K562 (cell line): Measurements from ENCODE around the gene OCRL. TPM values are rescaled to one million over a fixed set of nuclear protein-coding genes. Genes with fewer than 3 reads are reported as not detected.

ENCODE experiments used
- ATAC-seq: fragments of 200-7000 bp; cut with Tn5 transposase; 3 replicates; pipeline ENCODE4 v1.9.1; 2020; ENCODE audit warnings: moderate library complexity
- BruUV-seq: library from RNA; stranded (reverse); fragments of 400-500 nt; replicated peaks from 2 replicates; lab custom pipeline; 2021; lab: Mats Ljungman, UMichigan
- CTCF ChIA-PET: fragments of 300-600 bp; formaldehyde crosslinking; extraction: SDS; loops from one replicate; lab custom pipeline; 2021; ENCODE audit warnings: low intra/inter-chr PET ratio; lab: Yijun Ruan, JAX
- POLR2A ChIA-PET: fragments of 300-600, 350-650 bp; sonication (Branson Sonifier 250); formaldehyde crosslinking; extraction: SDS; loops from one replicate; lab custom pipeline; 2021; ENCODE audit warnings: antibody characterized with exemption, inconsistent platforms; lab: Yijun Ruan, JAX
- DNase-seq, 4 experiments: peaks; one replicate each; pipeline versions ENCODE4 v3.0.0 to v3.0.0-alpha.2; 2011 to 2018; ENCODE audit warnings: low spot score in 3 of 4, mixed read lengths in 3 of 4; ENCODE audit errors: extremely low read depth in 1 of 4
- FAIRE-seq: peaks from 2 replicates; lab custom pipeline; 2011; peaks lifted over from hg19 to GRCh38; lab: Jason Lieb, UNC
- H2AFZ ChIP-seq: 2 replicates; pipeline ENCODE4 v1.6.0; 2011; ENCODE audit warnings: low read depth, low read length, control low read depth, inconsistent platforms
- H3K27ac ChIP-seq: fragments of 200-600 bp; 3 replicates; pipeline ENCODE4 v1.8.0; 2011; ENCODE audit warnings: low read depth, mild to moderate bottlenecking, control low read depth, inconsistent platforms, low read length, moderate library complexity, mixed read lengths; ENCODE audit errors: extremely low read depth
- H3K27me3 ChIP-seq, 2 experiments: fragments of 300-600 bp in 1 of 2; 2 replicates in 1 of 2; 3 replicates in 1 of 2; pipeline versions ENCODE4 v1.6.0 to v1.8.0; 2011; ENCODE audit warnings: inconsistent platforms in 2 of 2, low read length in 2 of 2, mild to moderate bottlenecking in 1 of 2, mixed read lengths in 1 of 2, moderate library complexity in 1 of 2; ENCODE audit not compliant: control insufficient read depth in 2 of 2, insufficient read depth in 2 of 2
- H3K36me3 ChIP-seq: fragments of 300-600 bp; 3 replicates; pipeline ENCODE4 v1.8.0; 2011; ENCODE audit warnings: mild to moderate bottlenecking, low read length, inconsistent platforms; ENCODE audit not compliant: control insufficient read depth, insufficient read depth
- H3K4me1 ChIP-seq, 2 experiments: fragments of 200-600 bp in 1 of 2; replicated peaks in 1 of 2; 2 replicates in 1 of 2; 3 replicates in 1 of 2; pipeline versions ENCODE4 v1.5.1 to v1.8.0; 2011; ENCODE audit warnings: inconsistent platforms in 2 of 2, low read length in 2 of 2, mild to moderate bottlenecking in 1 of 2, mixed read lengths in 1 of 2, moderate library complexity in 1 of 2; ENCODE audit not compliant: control insufficient read depth in 2 of 2, insufficient read depth in 2 of 2
- H3K4me2 ChIP-seq: 2 replicates; pipeline ENCODE4 v1.6.1; 2011; ENCODE audit warnings: low read length, control low read depth, inconsistent platforms, mixed read lengths; ENCODE audit not compliant: insufficient read depth
- H3K4me3 ChIP-seq: fragments of 200-600 bp; sonication (generic), shearing (Covaris generic); 2 replicates; pipeline ENCODE4 v1.5.1; 2016; ENCODE audit warnings: control low read depth, inconsistent platforms
- H3K79me2 ChIP-seq: fragments of 200-600 bp; 3 replicates; pipeline ENCODE4 v1.8.0; 2011; ENCODE audit warnings: low read length, inconsistent platforms; ENCODE audit not compliant: control insufficient read depth, insufficient read depth
- H3K9ac ChIP-seq, 2 experiments: 2 replicates each; pipeline versions ENCODE4 v1.6.0 to v1.6.1; 2011; ENCODE audit warnings: low read depth in 2 of 2, low read length in 2 of 2, control low read depth in 1 of 2, inconsistent platforms in 1 of 2, mild to moderate bottlenecking in 1 of 2, mixed read lengths in 1 of 2; ENCODE audit not compliant: insufficient read depth in 1 of 2
- H3K9me1 ChIP-seq: one replicate; pipeline ENCODE4 v1.6.0; 2011; ENCODE audit warnings: inconsistent platforms, mild to moderate bottlenecking, low read length, moderate library complexity; ENCODE audit not compliant: control insufficient read depth, insufficient read depth
- H3K9me3 ChIP-seq: replicated peaks from 2 replicates; pipeline ENCODE4 v1.5.1; 2011; ENCODE audit warnings: low read depth, low read length, inconsistent platforms; ENCODE audit not compliant: control insufficient read depth, insufficient read depth
- H4K20me1 ChIP-seq: replicated peaks from 2 replicates; pipeline ENCODE4 v1.6.1; 2011; ENCODE audit warnings: low read length, inconsistent platforms, mixed read lengths; ENCODE audit not compliant: control insufficient read depth, insufficient read depth
- CTCF ChIP-seq, 3 experiments: IDR thresholded peaks in 2 of 3; conservative IDR thresholded peaks in 1 of 3; 2 replicates each; pipeline ENCODE4 v1.5.1; 2011 to 2012; ENCODE audit warnings: low read length in 3 of 3, mild to moderate bottlenecking in 3 of 3, control low read depth in 2 of 3, improper control_type of control experiment in 1 of 3, inconsistent platforms in 1 of 3, low read depth in 1 of 3, mixed read lengths in 1 of 3, moderate library complexity in 1 of 3; ENCODE audit not compliant: insufficient read depth in 2 of 3
- NR2C1 ChIP-seq, 2 experiments: fragments of 450-650 bp; IDR thresholded peaks; 2 replicates each; pipeline ENCODE4 v1.6.1; 2017; ENCODE audit warnings: mild to moderate bottlenecking in 2 of 2, antibody characterized with exemption in 1 of 2, inconsistent platforms in 1 of 2, missing compliant biosample characterization in 1 of 2, missing genetic modification characterization in 1 of 2
- RAD21 ChIP-seq, 2 experiments: fragments of 250-450 bp in 1 of 2; fragments of 450-650 bp in 1 of 2; sonication (Bioruptor Pico) in 1 of 2; formaldehyde crosslinking in 1 of 2; IDR thresholded peaks in 1 of 2; conservative IDR thresholded peaks in 1 of 2; 2 replicates each; pipeline versions ENCODE4 v1.4.0 to v1.8.0; 2020 to 2022; ENCODE audit warnings: mild to moderate bottlenecking in 2 of 2, moderate library complexity in 1 of 2
- whole genome bisulfite sequencing: fragments of 100-300 bp; shearing (Covaris generic); methylation state at CpG from one replicate; pipeline ENCODE4 v1.1.6; 2016; ENCODE audit warnings: low coverage, mixed read lengths; ENCODE audit not compliant: insufficient coverage; ENCODE audit errors: missing lambda C conversion rate; 5-methylcytosine and 5-hydroxymethylcytosine counted together
- in situ Hi-C: fragments of 300-500 bp; cut with MboI; formaldehyde crosslinking; loops from 4 replicates; pipeline ENCODE4 v1.15.0; 2018; ENCODE audit warnings: inconsistent platforms, mixed read lengths
- intact Hi-C: fragments of 100-400 bp; cut with micrococcal nuclease; formaldehyde crosslinking; loops from 2 replicates; pipeline ENCODE4 v1.14.2; 2022
- polyA plus RNA-seq, 8 experiments: library from polyadenylated mRNA; depleted of rRNA in 4 of 8; stranded (reverse) in 5 of 8; unstranded in 3 of 8; fragments of >200 nt; fragmentation: Nextera tagmentation in 2 of 8; fragmentation: Illumina TruSeq in 1 of 8; extraction: Ambion mirVana in 2 of 8; extraction: Trizol in 1 of 8; gene quantifications; 2 replicates each; pipeline versions ENCODE4 v1.2.1 to v1.2.3, GENCODE V29; 2011 to 2014; ENCODE audit warnings: inconsistent platforms in 1 of 8, missing spikeins in 1 of 8
- total RNA-seq, 7 experiments: library from RNA; depleted of rRNA in 6 of 7; stranded (reverse); fragments of >200 nt in 6 of 7; fragmentation: Illumina TruSeq in 2 of 7; extraction: Trizol in 2 of 7; gene quantifications; 2 replicates each; pipeline versions ENCODE4 v1.2.1 to v1.2.3, GENCODE V29; 2011 to 2021; ENCODE audit warnings: low replicate concordance in 1 of 7

Gene OCRL
- total and polyA plus RNA-seq, 9 of the 15 experiments (the other 6 are each of a cell fraction or from before 2014, with no cell fraction given), result 2.2 to 23.4 (median 11.9) TPM

GRCh38 chrX:129600981-129601424 is 60.9 kb downstream of the OCRL start:
- in situ Hi-C loops, result loop anchor here (10.0 kb wide), 3 partner anchors 224 to 464 kb away; no protein-coding TSS in a partner anchor
- POLR2A ChIA-PET, result interaction anchor here (0.5 to 0.6 kb wide), 2 partner anchors 32 to 59 kb away, joined by 3 read pairs; no protein-coding TSS in a partner anchor
- CTCF ChIA-PET, result interaction anchor here (0.6 to 1.1 kb wide), 3 partner anchors 61 to 410 kb away, joined by 3 to 4 read pairs (median 3); no protein-coding TSS in a partner anchor
- Histone ChIP-seq H3K4me3 (no peak overlapping the region), H3K4me1 (peaks cover 10 to 18% of the 10 kb centered on the region in 2 experiments; a peak in 4 of 5 replicates), H3K79me2 (no peaks in the 10 kb centered on the region), H3K36me3 (no peaks in the 10 kb centered on the region; the same call in 2 of the 3 replicates), H2AFZ (no peak overlapping the region), H3K9ac (peak overlapping the region in 1 of 2 experiments; percentile 43; a peak in 1 of 4 replicates), H3K4me2 (no peak overlapping the region), H4K20me1 (no peaks in the 10 kb centered on the region), H3K27me3 (no peaks in the 10 kb centered on the region), H3K27ac (no peak overlapping the region), H3K9me1 (peaks cover 3% of the 10 kb centered on the region), H3K9me3 (no peaks in the 10 kb centered on the region)
- BruUV-seq, result no TSS peak
- 30% methylated on average over 8 of the region's 11 CpGs for WGBS
- FAIRE-seq, result peak; percentile 63
- ATAC-seq, result peak; percentile 50
- peak; percentile 20 to 50 (median 26) for DNase-seq
- intact Hi-C loops, result no loop called here
- TF ChIP-seq CTCF (IDR thresholded peaks at IDR 0.05 in 2 of 3, conservative IDR thresholded peaks at IDR 0.05 in 1 of 3; ENCODE audit: insufficient read depth in 2 of 3, low read depth in 1 of 3, low read length in 3 of 3) (peak; percentile 49 to 59 (median 55); a peak in 5 of 6 replicates), NR2C1 (IDR thresholded peaks at IDR 0.05) (no peak), NR2C1 (tag; IDR thresholded peaks at IDR 0.05) (no peak), RAD21 (CRISPR knock-in tag; conservative IDR thresholded peaks at IDR 0.05 in 1 of 2, IDR thresholded peaks at IDR 0.05 in 1 of 2) (peak in 1 of 2 experiments; percentile 49; a peak in 3 of 4 replicates)
